ENCODE measurements around the gene TOB2. TPM values are rescaled to one million over a fixed set of nuclear protein-coding genes. Genes with fewer than 3 reads are reported as not detected.
A peak's percentile ranks its signal among the peaks of the same experiment; 100 is the strongest.

TOB2 gene
- total and polyA plus RNA-seq, 7 donors: 9.5 to 111 (median 26.1) TPM

DNA sequence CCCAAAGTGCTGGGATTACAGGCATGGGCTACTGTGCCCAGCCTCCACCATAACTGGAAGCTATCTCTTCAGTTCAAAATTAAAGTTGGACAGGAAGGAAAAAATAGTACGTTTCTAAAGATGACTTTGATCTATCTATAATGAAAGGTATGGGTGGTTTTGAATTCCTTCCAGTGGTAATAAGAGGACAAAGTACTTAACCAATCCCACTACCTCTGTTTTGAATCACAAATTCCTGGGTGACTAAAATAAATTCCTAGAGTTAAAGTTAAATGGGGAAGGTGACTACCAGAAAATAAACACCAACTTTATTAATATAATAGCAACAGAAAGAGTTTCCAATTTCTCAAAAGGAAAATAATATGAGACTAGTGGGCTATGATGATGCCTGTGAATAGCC is 12.8 kb upstream of the TOB2 start:
- Histone ChIP-seq H3K27ac (no peak overlapping the region), H3K27me3 (ENCODE audit: insufficient read depth in 3 of 3, low read length in 2 of 3) (no peaks in the 10 kb centered on the region), H3K36me3 (ENCODE audit: insufficient read depth in 1 of 2, low read depth in 1 of 2) (peaks cover 16 to 71% of the 10 kb centered on the region in 2 donors), H3K4me3 (no peak overlapping the region), H3K4me1 (no peaks in the 10 kb centered on the region), H3K9me3 (no peaks in the 10 kb centered on the region)
- DNase-seq (no peak), ATAC-seq (no peak)
- TF ChIP-seq, protein P1, sequence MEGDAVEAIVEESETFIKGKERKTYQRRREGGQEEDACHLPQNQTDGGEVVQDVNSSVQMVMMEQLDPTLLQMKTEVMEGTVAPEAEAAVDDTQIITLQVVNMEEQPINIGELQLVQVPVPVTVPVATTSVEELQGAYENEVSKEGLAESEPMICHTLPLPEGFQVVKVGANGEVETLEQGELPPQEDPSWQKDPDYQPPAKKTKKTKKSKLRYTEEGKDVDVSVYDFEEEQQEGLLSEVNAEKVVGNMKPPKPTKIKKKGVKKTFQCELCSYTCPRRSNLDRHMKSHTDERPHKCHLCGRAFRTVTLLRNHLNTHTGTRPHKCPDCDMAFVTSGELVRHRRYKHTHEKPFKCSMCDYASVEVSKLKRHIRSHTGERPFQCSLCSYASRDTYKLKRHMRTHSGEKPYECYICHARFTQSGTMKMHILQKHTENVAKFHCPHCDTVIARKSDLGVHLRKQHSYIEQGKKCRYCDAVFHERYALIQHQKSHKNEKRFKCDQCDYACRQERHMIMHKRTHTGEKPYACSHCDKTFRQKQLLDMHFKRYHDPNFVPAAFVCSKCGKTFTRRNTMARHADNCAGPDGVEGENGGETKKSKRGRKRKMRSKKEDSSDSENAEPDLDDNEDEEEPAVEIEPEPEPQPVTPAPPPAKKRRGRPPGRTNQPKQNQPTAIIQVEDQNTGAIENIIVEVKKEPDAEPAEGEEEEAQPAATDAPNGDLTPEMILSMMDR (IDR thresholded peaks at IDR 0.05): no peak
- WGBS, 3 donors: 62 to 74% (median 65%) methylated on average over 1 of the region's 1 CpG
- intact Hi-C loops (cut with DNase I): no loop called here

DNA sequence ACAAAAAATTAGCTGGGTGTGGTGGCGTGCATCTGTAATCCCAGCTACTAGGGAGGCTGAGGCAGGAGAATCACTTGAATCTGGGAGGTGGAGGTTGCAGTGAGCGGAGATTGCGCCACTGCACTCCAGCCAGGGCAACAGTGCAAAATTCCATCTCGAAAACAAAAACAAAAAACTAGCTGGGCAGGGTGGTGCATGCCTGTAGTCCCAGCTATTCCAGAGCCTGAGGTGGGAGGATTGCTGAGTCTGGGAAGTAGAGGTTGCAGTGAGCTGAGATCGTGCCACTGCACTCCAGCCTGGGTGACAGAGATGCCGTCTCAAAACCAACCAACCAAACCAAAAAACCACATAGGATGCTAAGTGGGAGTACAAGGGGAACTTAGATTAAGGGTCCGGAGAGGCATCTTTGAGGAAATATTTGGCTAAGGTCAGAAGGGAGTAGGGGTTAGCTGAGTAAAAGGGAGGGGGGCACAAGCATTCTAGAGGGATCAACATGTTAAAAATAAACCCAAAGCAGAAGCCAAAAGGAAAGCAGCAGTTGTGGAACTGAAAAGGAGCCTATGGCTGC is 11.6 kb upstream of the TOB2 start:
- Histone ChIP-seq H3K4me3 (no peak overlapping the region), H3K9me3 (no peaks in the 10 kb centered on the region), H3K4me1 (no peaks in the 10 kb centered on the region), H3K27me3 (ENCODE audit: insufficient read depth in 3 of 3, low read length in 2 of 3) (no peaks in the 10 kb centered on the region), H3K27ac (no peak overlapping the region), H3K36me3 (ENCODE audit: insufficient read depth in 1 of 2, low read depth in 1 of 2) (peaks cover 12 to 61% of the 10 kb centered on the region in 2 donors)
- DNase-seq (no peak), ATAC-seq (peak in 1 of 4 donors; percentile 11)
- TF ChIP-seq, protein P1 (IDR thresholded peaks at IDR 0.05): no peak
- 76 to 84% (median 81%) methylated on average over 7 of the region's 7 CpGs for WGBS, 3 donors
- intact Hi-C loops (cut with DNase I): no loop called here

DNA sequence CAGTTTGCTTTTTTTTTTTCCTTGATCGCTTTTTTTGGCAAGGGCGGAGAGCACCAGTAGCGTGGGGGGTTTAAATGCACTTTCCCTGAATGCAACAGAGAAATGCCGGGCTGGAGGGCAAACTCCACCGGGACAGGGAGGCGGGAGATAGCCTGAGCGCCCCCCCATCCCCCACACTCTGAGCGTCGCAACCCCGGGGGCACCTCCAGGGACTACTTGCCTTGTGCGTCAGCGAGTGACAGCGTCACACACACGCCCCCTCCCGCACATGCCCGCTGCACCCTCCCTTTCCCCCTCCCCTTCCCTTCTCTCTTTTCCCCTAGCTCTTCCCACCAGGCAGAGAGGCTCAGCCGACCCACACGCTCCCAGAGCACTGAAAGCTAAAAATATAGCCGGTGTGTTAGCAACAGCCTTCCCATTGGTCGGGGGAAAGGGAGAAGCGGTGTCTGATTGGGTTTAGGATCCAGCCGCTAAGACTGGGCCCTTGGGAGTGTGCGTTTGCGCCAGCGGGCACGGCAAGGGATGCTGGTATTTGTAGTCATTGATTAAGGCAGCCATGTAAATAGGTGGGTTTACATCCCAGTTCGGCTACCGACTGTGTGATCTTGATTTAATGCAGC is 1.7 kb upstream of the TOB2 start:
- H3K36me3 ChIP-seq (ENCODE audit: insufficient read depth in 1 of 2, low read depth in 1 of 2): peaks cover 0 to 1% of the 10 kb centered on the region in 2 donors
- 0 to 1% (median 1%) methylated on average over 28 of the region's 28 CpGs for WGBS, 3 donors
- peak overlapping the region; percentile 98 for H3K4me3 ChIP-seq
- H3K4me1 ChIP-seq: peaks cover 15% of the 10 kb centered on the region
- DNase-seq: peak; percentile 94 to 98
- intact Hi-C loops (cut with DNase I): loop anchor here in 1 of 2 donors (2.0 to 5.0 kb wide), 2 partner anchors 21 to 64 kb away; partner anchors contain the start of genes ACO2 and PHF5A
- peak overlapping the region; percentile 99 for H3K27ac ChIP-seq
- peak; percentile 65 to 78 (median 77) for ATAC-seq
- no peaks in the 10 kb centered on the region for H3K9me3 ChIP-seq
- no peaks in the 10 kb centered on the region for H3K27me3 ChIP-seq (ENCODE audit: insufficient read depth in 3 of 3, low read length in 2 of 3)
- TF ChIP-seq, protein P1 (IDR thresholded peaks at IDR 0.05): no peak

DNA sequence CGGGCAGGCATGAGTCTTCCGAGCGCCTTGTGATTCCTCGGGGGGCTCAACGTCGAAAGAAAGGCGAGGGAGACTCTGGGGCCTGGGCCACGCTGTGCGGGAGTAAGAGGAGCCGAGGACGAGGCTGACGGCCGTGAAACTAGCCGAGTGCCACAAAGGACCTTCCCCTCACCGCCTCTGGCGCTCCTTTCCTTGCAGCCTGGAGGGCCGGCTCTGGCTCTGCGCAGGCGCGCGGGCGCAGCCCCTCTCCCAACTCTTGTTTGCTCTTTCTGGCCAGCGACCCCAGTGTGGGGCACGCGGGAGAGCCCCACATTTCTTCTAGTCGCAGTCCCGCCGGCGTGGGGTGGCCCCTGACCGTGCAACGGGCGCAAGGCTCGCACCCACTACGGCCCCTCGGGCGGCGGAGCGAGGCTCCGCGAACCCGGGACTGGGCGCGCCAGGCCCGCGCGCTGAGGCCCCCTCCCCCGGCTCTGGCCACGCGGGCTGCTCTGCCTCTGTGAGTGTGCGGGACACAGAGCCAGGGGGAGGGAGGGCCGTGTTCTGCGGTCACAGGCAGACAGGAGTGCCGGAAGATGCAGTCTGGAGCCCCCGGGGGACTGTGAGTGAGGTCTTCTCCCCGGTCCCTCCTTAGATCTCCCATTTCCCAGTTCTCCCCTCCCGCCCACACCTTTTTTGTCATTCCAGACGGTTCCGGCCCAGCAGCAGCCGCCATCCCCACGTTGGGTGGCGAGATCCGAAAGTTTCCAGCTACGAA is 1.0 kb upstream of the TOB2 start:
- 0% methylated on average over 44 to 63 of the region's 63 CpGs for WGBS, 3 donors
- Histone ChIP-seq H3K27me3 (ENCODE audit: insufficient read depth in 3 of 3, low read length in 2 of 3) (no peaks in the 10 kb centered on the region), H3K4me1 (peaks cover 22% of the 10 kb centered on the region), H3K4me3 (peak overlapping the region; percentile 98), H3K27ac (peak overlapping the region; percentile 99), H3K36me3 (ENCODE audit: insufficient read depth in 1 of 2, low read depth in 1 of 2) (peaks cover 0 to 8% of the 10 kb centered on the region in 2 donors), H3K9me3 (no peaks in the 10 kb centered on the region)
- intact Hi-C loops (cut with DNase I): loop anchor here in 1 of 2 donors (2.0 to 5.0 kb wide), 2 partner anchors 21 to 65 kb away; partner anchors contain the start of genes ACO2 and PHF5A
- TF ChIP-seq, protein P1 (IDR thresholded peaks at IDR 0.05): no peak
- DNase-seq (peak; percentile 78 to 90), ATAC-seq (peak; percentile 26 to 45 (median 42))

Data from psoas muscle (tissue), 8 donors.